ENCODE data around the gene FGG. TPM values are rescaled to one million over a fixed set of nuclear protein-coding genes. Genes with fewer than 3 reads are reported as not detected.

The FGG gene
- total RNA-seq, 1 donor from 2014 or later: 0.26 TPM

DNA sequence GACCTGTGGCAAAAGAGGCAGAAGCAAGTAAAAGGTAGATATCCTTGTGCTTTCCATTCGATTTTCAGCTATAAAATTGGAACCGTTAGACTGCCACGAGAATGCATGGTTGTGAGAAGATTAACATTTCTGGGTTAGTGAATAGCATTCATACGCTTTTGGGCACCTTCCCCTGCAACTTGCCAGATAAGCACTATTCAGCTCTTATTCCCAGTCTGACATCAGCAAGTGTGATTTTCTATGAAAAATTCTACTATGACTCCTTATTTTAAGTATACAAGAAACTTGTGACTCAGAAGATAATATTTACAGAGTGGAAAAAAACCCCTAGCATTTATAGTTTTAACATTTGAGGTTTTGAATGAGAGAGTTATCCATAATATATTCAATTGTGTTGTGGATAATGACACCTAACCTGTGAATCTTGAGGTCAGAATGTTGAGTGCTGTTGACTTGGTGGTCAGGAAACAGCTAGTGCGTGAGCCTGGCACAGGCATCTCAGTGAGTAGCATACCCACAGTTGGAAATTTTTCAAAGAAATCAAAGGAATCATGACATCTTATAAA, 45.7 kb downstream of the FGG start:
- H3K36me3 ChIP-seq (ENCODE audit: control insufficient read depth, insufficient read depth, low read length): no peaks in the 10 kb centered on the region
- TF ChIP-seq, protein P1, sequence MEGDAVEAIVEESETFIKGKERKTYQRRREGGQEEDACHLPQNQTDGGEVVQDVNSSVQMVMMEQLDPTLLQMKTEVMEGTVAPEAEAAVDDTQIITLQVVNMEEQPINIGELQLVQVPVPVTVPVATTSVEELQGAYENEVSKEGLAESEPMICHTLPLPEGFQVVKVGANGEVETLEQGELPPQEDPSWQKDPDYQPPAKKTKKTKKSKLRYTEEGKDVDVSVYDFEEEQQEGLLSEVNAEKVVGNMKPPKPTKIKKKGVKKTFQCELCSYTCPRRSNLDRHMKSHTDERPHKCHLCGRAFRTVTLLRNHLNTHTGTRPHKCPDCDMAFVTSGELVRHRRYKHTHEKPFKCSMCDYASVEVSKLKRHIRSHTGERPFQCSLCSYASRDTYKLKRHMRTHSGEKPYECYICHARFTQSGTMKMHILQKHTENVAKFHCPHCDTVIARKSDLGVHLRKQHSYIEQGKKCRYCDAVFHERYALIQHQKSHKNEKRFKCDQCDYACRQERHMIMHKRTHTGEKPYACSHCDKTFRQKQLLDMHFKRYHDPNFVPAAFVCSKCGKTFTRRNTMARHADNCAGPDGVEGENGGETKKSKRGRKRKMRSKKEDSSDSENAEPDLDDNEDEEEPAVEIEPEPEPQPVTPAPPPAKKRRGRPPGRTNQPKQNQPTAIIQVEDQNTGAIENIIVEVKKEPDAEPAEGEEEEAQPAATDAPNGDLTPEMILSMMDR (IDR thresholded peaks at IDR 0.05; ENCODE audit: insufficient read depth, low read length, severe bottlenecking): no peak
- no peaks in the 10 kb centered on the region for H3K27me3 ChIP-seq (ENCODE audit: control insufficient read depth, insufficient read depth, low read length)
- DNase-seq (ENCODE audit: low read depth) (peak; percentile 37), FAIRE-seq (no peak)
- no peak overlapping the region for H3K4me3 ChIP-seq (ENCODE audit: low read depth, low read length)

DNA sequence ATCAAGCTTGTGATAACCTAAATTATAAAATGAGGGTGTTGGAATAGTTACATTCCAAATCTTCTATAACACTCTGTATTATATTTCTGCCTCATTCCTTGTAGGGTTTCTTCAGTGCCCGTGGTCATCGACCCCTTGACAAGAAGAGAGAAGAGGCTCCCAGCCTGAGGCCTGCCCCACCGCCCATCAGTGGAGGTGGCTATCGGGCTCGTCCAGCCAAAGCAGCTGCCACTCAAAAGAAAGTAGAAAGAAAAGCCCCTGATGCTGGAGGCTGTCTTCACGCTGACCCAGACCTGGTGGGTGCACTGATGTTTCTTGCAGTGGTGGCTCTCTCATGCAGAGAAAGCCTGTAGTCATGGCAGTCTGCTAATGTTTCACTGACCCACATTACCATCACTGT, 46.8 kb downstream of the FGG start:
- FAIRE-seq: no peak
- TF ChIP-seq, protein P1 (IDR thresholded peaks at IDR 0.05; ENCODE audit: insufficient read depth, low read length, severe bottlenecking): no peak

GRCh38 chr4:154564311-154564710, 48.1 kb downstream of the FGG start:
- TF ChIP-seq, protein P1 (IDR thresholded peaks at IDR 0.05; ENCODE audit: insufficient read depth, low read length, severe bottlenecking): no peak
- H3K27me3 ChIP-seq (ENCODE audit: control insufficient read depth, insufficient read depth, low read length): no peaks in the 10 kb centered on the region
- no peak for FAIRE-seq
- no peaks in the 10 kb centered on the region for H3K36me3 ChIP-seq (ENCODE audit: control insufficient read depth, insufficient read depth, low read length)
- H3K4me3 ChIP-seq (ENCODE audit: low read depth, low read length): no peak overlapping the region
- DNase-seq (ENCODE audit: low read depth): peak; percentile 75

More for the DNA sequence above, 46.8 kb downstream of the FGG start:
- no peak for DNase-seq (ENCODE audit: low read depth)
- Histone ChIP-seq H3K4me3 (ENCODE audit: low read depth, low read length) (no peak overlapping the region), H3K27me3 (ENCODE audit: control insufficient read depth, insufficient read depth, low read length) (no peaks in the 10 kb centered on the region), H3K36me3 (ENCODE audit: control insufficient read depth, insufficient read depth, low read length) (no peaks in the 10 kb centered on the region)

GRCh38 chr4:154562697-154563254, 49.7 kb downstream of the FGG start, which contains the start of gene FGB:
Gene FGB (plus strand): TSS chr4:154563011. CDS start chr4:154563019, 8 bp downstream.
- no peaks in the 10 kb centered on the region for H3K27me3 ChIP-seq (ENCODE audit: control insufficient read depth, insufficient read depth, low read length)
- H3K36me3 ChIP-seq (ENCODE audit: control insufficient read depth, insufficient read depth, low read length): no peaks in the 10 kb centered on the region
- FAIRE-seq (no peak), DNase-seq (ENCODE audit: low read depth) (no peak)
- H3K4me3 ChIP-seq (ENCODE audit: low read depth, low read length): no peak within 1 kb of the TSS
- TF ChIP-seq, protein P1 (IDR thresholded peaks at IDR 0.05; ENCODE audit: insufficient read depth, low read length, severe bottlenecking): no peak

- DNase-seq (ENCODE audit: low read depth): peak; percentile 84
- no peak for FAIRE-seq
- no peaks in the 10 kb centered on the region for H3K36me3 ChIP-seq (ENCODE audit: control insufficient read depth, insufficient read depth, low read length)
- TF ChIP-seq, protein P1 (IDR thresholded peaks at IDR 0.05; ENCODE audit: insufficient read depth, low read length, severe bottlenecking): no peak
- no peaks in the 10 kb centered on the region for H3K27me3 ChIP-seq (ENCODE audit: control insufficient read depth, insufficient read depth, low read length)
- H3K4me3 ChIP-seq (ENCODE audit: low read depth, low read length): no peak overlapping the region
These were observed 51.6 kb downstream of the FGG start for GRCh38 chr4:154560824-154561231.

DNA sequence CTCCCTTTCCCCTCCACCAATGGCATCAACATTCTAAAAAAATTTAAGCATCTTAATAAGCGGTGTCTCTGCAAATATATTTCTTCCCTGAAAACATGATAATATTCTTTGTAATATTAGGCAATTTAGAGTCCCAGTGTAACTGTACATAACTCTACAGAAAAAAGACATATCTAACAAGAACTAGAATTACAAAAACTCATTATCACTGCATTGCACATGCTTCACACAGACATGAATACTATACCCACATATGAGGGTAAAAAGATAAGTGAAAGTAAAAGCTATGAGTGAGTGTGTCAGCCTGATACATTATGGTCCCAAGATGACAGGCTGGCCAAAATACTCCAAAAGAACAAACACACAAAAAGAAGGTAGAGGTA, 52.0 kb downstream of the FGG start:
- FAIRE-seq (no peak), DNase-seq (ENCODE audit: low read depth) (no peak)
- H3K36me3 ChIP-seq (ENCODE audit: control insufficient read depth, insufficient read depth, low read length): no peaks in the 10 kb centered on the region
- no peaks in the 10 kb centered on the region for H3K27me3 ChIP-seq (ENCODE audit: control insufficient read depth, insufficient read depth, low read length)
- TF ChIP-seq, protein P1 (IDR thresholded peaks at IDR 0.05; ENCODE audit: insufficient read depth, low read length, severe bottlenecking): no peak
- H3K4me3 ChIP-seq (ENCODE audit: low read depth, low read length): no peak overlapping the region
